Muscle layer of colon (tissue), 2 donors: ENCODE results near the gene CD40LG.

ENCODE experiments used
- H3K27ac ChIP-seq: one replicate; pipeline ENCODE4 v1.7.0; 2013; ENCODE audit warnings: low read depth, mild to moderate bottlenecking, low read length, moderate library complexity
- H3K27me3 ChIP-seq, 2 donors: one replicate each; pipeline ENCODE4 v1.7.0; 2013; ENCODE audit warnings: low read length in 2 of 2, mild to moderate bottlenecking in 2 of 2; ENCODE audit not compliant: insufficient read depth in 2 of 2, control insufficient read depth in 1 of 2
- H3K36me3 ChIP-seq: one replicate; pipeline ENCODE4 v1.7.0; 2013; ENCODE audit warnings: mild to moderate bottlenecking, low read length; ENCODE audit not compliant: insufficient read depth
- H3K4me1 ChIP-seq: one replicate; pipeline ENCODE4 v1.7.0; 2013; ENCODE audit warnings: mild to moderate bottlenecking, low read length; ENCODE audit not compliant: insufficient read depth
- H3K4me3 ChIP-seq, 2 donors: one replicate each; pipeline ENCODE4 v1.7.0; 2013; ENCODE audit warnings: low read length in 2 of 2, low read depth in 1 of 2, mild to moderate bottlenecking in 1 of 2, moderate library complexity in 1 of 2
- H3K9ac ChIP-seq: one replicate; pipeline ENCODE4 v1.7.0; 2013; ENCODE audit warnings: low read length
- H3K9me3 ChIP-seq: one replicate; pipeline ENCODE4 v1.7.0; 2013; ENCODE audit warnings: mild to moderate bottlenecking, low read length
- donor health status: abdominal sarcoma.
- donor health status: Adenocarcinoma of cecum.

Gene CD40LG

GRCh38 chrX:136647677-136648360, at the start of gene CD40LG:
TSS of gene CD40LG (plus strand) at chrX:136648158. CDS start at chrX:136648249, 91 bp downstream.
- no peak within 1 kb of the TSS for H3K4me3 ChIP-seq
- H3K27me3 ChIP-seq: no peaks in the 10 kb centered on the region
- H3K4me1 ChIP-seq: no peaks in the 10 kb centered on the region
- H3K9me3 ChIP-seq: no peaks in the 10 kb centered on the region
- H3K27ac ChIP-seq: no peak within 1 kb of the TSS
- H3K36me3 ChIP-seq: no peaks in the 10 kb centered on the region
- H3K9ac ChIP-seq: no peak within 1 kb of the TSS

- Histone ChIP-seq H3K36me3 (no peaks in the 10 kb centered on the region), H3K4me3 (no peak overlapping the region), H3K27me3 (no peaks in the 10 kb centered on the region), H3K27ac (no peak overlapping the region), H3K9ac (no peak overlapping the region), H3K4me1 (no peaks in the 10 kb centered on the region), H3K9me3 (peaks cover 4% of the 10 kb centered on the region)
Observed at GRCh38 chrX:136598631-136599030, 49.3 kb upstream of the CD40LG start.

GRCh38 chrX:136600059-136600458, 47.9 kb upstream of the CD40LG start:
- Histone ChIP-seq H3K27me3 (no peaks in the 10 kb centered on the region), H3K9me3 (no peaks in the 10 kb centered on the region), H3K9ac (no peak overlapping the region), H3K4me3 (no peak overlapping the region), H3K4me1 (no peaks in the 10 kb centered on the region), H3K36me3 (no peaks in the 10 kb centered on the region), H3K27ac (no peak overlapping the region)

- Histone ChIP-seq H3K4me3 (no peak overlapping the region), H3K4me1 (no peaks in the 10 kb centered on the region), H3K9me3 (no peaks in the 10 kb centered on the region), H3K9ac (no peak overlapping the region), H3K36me3 (no peaks in the 10 kb centered on the region), H3K27ac (no peak overlapping the region), H3K27me3 (peaks cover 0 to 7% of the 10 kb centered on the region in 2 donors)
Observed at GRCh38 chrX:136607236-136607635, 40.7 kb upstream of the CD40LG start.

DNA sequence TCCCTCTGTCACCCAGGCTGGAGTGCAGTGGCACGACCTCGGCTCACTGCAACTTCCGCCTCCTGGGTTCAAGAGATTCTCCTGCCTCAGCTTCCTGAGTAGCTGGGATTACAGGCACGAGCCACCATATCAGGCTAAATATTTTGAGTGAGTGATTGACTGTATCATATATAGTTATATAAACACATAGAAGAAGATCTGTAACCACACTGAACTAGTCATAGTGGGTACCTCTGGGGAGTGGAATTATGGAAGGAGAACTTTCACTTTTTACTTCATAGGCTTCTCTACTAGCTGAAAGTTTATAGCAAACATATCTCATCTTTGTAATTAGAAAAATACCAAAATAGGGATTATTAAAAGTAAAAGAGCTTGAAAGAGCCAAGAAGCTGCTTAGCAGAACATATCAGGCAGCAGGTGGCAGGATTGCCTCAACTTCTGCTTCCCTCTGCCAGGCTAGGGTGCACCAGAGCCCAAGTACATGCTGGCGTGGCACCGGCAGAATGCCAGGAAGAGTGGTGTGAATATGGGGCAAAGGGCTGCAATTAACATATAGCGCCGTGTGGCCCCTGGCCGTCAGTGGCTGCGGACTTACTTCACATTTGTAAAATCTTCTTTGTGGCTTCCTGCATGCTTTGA, 39.5 kb upstream of the CD40LG start:
- no peak overlapping the region for H3K4me3 ChIP-seq
- H3K36me3 ChIP-seq: no peaks in the 10 kb centered on the region
- no peak overlapping the region for H3K9ac ChIP-seq
- H3K27ac ChIP-seq: no peak overlapping the region
- no peaks in the 10 kb centered on the region for H3K4me1 ChIP-seq
- no peaks in the 10 kb centered on the region for H3K9me3 ChIP-seq
- peaks cover 0 to 7% of the 10 kb centered on the region in 2 donors for H3K27me3 ChIP-seq

DNA sequence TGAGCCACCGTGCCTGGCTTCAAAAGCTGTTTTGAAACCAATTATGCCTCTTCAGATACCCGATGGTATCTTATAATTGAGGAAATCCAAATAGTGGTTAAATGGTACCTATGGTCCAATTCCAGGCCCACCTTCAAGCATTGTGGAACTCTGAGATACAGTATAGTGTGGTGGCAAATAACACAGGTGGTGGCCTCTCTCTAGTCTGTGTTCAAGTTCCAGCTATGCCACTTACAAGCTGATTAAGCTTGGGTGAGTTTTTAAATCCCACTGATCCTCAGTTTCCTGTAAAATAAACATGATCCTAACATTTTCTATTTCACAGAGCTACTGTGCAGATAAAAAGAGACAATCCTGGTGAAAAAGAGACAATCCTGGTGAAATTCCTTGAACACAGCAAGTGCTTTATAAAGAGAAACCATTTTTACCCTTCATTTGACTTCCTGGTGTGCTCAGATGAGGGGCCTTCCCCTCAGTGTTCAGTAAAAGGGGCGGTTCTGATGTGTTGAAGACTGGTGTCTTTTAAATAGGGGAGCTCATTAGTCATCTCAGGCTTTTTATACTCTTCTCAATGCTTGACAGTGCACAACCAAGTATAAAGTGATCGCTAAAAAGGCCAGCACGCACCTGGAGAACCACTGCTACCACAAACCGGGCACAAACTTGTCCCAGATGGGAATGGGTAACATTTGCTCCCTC, 30.8 kb upstream of the CD40LG start:
- Histone ChIP-seq H3K4me1 (no peaks in the 10 kb centered on the region), H3K9me3 (no peaks in the 10 kb centered on the region), H3K9ac (no peak overlapping the region), H3K36me3 (no peaks in the 10 kb centered on the region), H3K27me3 (no peaks in the 10 kb centered on the region), H3K4me3 (no peak overlapping the region), H3K27ac (no peak overlapping the region)

- Histone ChIP-seq H3K36me3 (no peaks in the 10 kb centered on the region), H3K27ac (no peak overlapping the region), H3K4me1 (no peaks in the 10 kb centered on the region), H3K27me3 (no peaks in the 10 kb centered on the region), H3K9ac (no peak overlapping the region), H3K9me3 (no peaks in the 10 kb centered on the region), H3K4me3 (no peak overlapping the region)
Observed at GRCh38 chrX:136619899-136620505, 28.0 kb upstream of the CD40LG start.

GRCh38 chrX:136620780-136621179, 27.2 kb upstream of the CD40LG start:
- H3K4me1 ChIP-seq: no peaks in the 10 kb centered on the region
- no peak overlapping the region for H3K4me3 ChIP-seq
- H3K9me3 ChIP-seq: no peaks in the 10 kb centered on the region
- no peak overlapping the region for H3K27ac ChIP-seq
- no peak overlapping the region for H3K9ac ChIP-seq
- no peaks in the 10 kb centered on the region for H3K27me3 ChIP-seq
- H3K36me3 ChIP-seq: no peaks in the 10 kb centered on the region

- H3K27ac ChIP-seq: no peak overlapping the region
- no peaks in the 10 kb centered on the region for H3K4me1 ChIP-seq
- no peaks in the 10 kb centered on the region for H3K9me3 ChIP-seq
- no peak overlapping the region for H3K9ac ChIP-seq
- no peaks in the 10 kb centered on the region for H3K27me3 ChIP-seq
- no peak overlapping the region for H3K4me3 ChIP-seq
- no peaks in the 10 kb centered on the region for H3K36me3 ChIP-seq
Observed at GRCh38 chrX:136622568-136622967, 25.4 kb upstream of the CD40LG start.

DNA sequence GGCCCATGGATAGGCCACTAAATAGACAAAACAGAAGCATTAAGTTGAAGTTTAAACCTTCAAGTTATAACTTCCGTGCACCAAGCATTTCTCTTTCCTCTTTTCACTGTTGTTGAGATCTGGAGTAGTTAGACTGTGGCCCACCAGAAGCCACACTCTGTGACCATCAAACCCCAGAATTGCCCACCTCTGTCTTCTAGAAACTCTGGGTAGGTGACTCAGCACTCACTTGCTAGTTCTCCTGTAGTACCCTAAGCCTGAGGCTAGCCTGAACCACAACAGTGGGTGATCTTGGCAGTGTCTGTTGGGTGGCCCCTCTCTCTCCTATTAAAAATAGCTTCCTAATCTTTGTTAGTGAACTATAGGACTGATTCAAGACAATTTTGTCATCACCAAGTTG, 24.6 kb upstream of the CD40LG start:
- Histone ChIP-seq H3K36me3 (no peaks in the 10 kb centered on the region), H3K4me3 (no peak overlapping the region), H3K27ac (no peak overlapping the region), H3K27me3 (no peaks in the 10 kb centered on the region), H3K9ac (no peak overlapping the region), H3K9me3 (no peaks in the 10 kb centered on the region), H3K4me1 (no peaks in the 10 kb centered on the region)

DNA sequence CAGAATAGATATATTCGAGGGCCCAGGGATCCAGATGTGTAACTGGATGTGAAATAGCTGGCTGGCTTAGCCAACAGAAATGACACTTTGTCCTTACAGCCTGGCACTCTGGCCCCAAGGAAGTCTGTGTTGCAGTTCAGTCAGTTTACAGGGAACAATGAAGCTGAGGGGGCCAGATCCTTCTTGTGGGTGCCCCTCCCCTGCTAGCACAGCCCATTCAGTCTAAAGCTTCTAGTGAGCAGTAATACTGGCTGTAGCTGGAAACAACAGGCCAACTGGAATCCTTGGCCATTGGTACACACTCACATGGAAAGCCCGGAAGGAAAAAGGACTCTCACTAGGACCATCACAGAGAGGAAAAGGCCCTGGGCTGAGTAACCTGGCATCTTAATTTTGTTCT, 22.7 kb upstream of the CD40LG start:
- Histone ChIP-seq H3K27me3 (no peaks in the 10 kb centered on the region), H3K9ac (no peak overlapping the region)

More for the DNA sequence above, 22.7 kb upstream of the CD40LG start:
- no peaks in the 10 kb centered on the region for H3K4me1 ChIP-seq
- no peak overlapping the region for H3K27ac ChIP-seq
- no peak overlapping the region for H3K4me3 ChIP-seq
- H3K9me3 ChIP-seq: no peaks in the 10 kb centered on the region
- no peaks in the 10 kb centered on the region for H3K36me3 ChIP-seq
